ENCODE data around the gene PINK1. TPM values are rescaled to one million over a fixed set of nuclear protein-coding genes. Genes with fewer than 3 reads are reported as not detected.

PINK1 gene
- polyA plus RNA-seq, 1 donor (not counting 4 experiments of a cell fraction or from before 2014, with no cell fraction given), result 44.6 TPM

GRCh38 chr1:20586953-20587660, 46.2 kb upstream of the PINK1 start:
- Histone ChIP-seq H3K27ac (ENCODE audit: control insufficient read depth, insufficient read depth, low read length) (no peak overlapping the region), H3K9me1 (ENCODE audit: control insufficient read depth, extremely low read depth, insufficient read depth, low read length) (no peaks in the 10 kb centered on the region), H4K20me1 (ENCODE audit: control insufficient read depth, extremely low read depth, insufficient read depth, low read length) (no peaks in the 10 kb centered on the region), H3K9ac (ENCODE audit: control insufficient read depth, extremely low read depth, insufficient read depth, low read length) (no peak overlapping the region), H3K4me3 (ENCODE audit: control insufficient read depth in 2 of 3, extremely low read depth in 1 of 3, insufficient read depth in 2 of 3, low read depth in 1 of 3, low read length in 3 of 3) (no peak overlapping the region), H3K4me2 (ENCODE audit: control insufficient read depth, extremely low read depth, insufficient read depth, low read depth, low read length) (no peak overlapping the region), H3K36me3 (ENCODE audit: control insufficient read depth in 2 of 2, extremely low read depth in 1 of 2, insufficient read depth in 2 of 2, low read length in 2 of 2) (peaks cover 0 to 2% of the 10 kb centered on the region in 2 experiments), H3K79me2 (ENCODE audit: control insufficient read depth, insufficient read depth, low read length) (peaks cover 24% of the 10 kb centered on the region), H3K27me3 (ENCODE audit: control insufficient read depth, extremely low read depth, insufficient read depth, low read length) (no peaks in the 10 kb centered on the region), H3K9me3 (ENCODE audit: control insufficient read depth, low read depth, low read length) (no peaks in the 10 kb centered on the region), H3K4me1 (ENCODE audit: control insufficient read depth, extremely low read depth, insufficient read depth, low read length) (peaks cover 16% of the 10 kb centered on the region), H2AFZ (ENCODE audit: control insufficient read depth, low read length) (no peak overlapping the region)
- DNase-seq (ENCODE audit: low read depth, low spot score) (no peak), FAIRE-seq (no peak)
- TF ChIP-seq EZH2 (IDR thresholded peaks at IDR 0.05; ENCODE audit: low read length) (no peak), CTCF (optimal IDR thresholded peaks at IDR 0.05 in 1 of 3, IDR thresholded peaks at IDR 0.05 in 1 of 3, conservative IDR thresholded peaks at IDR 0.05 in 1 of 3; ENCODE audit: extremely low read depth in 1 of 3, insufficient read depth in 2 of 3, low read length in 3 of 3) (peak in 1 of 3 experiments; percentile 8)
- dilution Hi-C loops (cut with MboI; ENCODE audit: extremely low pct_ligation_motif_present, low sequenced_read_pairs), result no loop called here

- no peaks in the 10 kb centered on the region for H3K9me3 ChIP-seq (ENCODE audit: control insufficient read depth, low read depth, low read length)
- no peaks in the 10 kb centered on the region for H3K27me3 ChIP-seq (ENCODE audit: control insufficient read depth, extremely low read depth, insufficient read depth, low read length)
- no peaks in the 10 kb centered on the region for H4K20me1 ChIP-seq (ENCODE audit: control insufficient read depth, extremely low read depth, insufficient read depth, low read length)
- peaks cover 29% of the 10 kb centered on the region for H3K79me2 ChIP-seq (ENCODE audit: control insufficient read depth, insufficient read depth, low read length)
- dilution Hi-C loops (cut with MboI; ENCODE audit: extremely low pct_ligation_motif_present, low sequenced_read_pairs), result no loop called here
- no peak overlapping the region for H3K4me2 ChIP-seq (ENCODE audit: control insufficient read depth, extremely low read depth, insufficient read depth, low read depth, low read length)
- DNase-seq (ENCODE audit: low read depth, low spot score) (no peak), FAIRE-seq (no peak)
- no peaks in the 10 kb centered on the region for H3K9me1 ChIP-seq (ENCODE audit: control insufficient read depth, extremely low read depth, insufficient read depth, low read length)
- H3K4me1 ChIP-seq (ENCODE audit: control insufficient read depth, extremely low read depth, insufficient read depth, low read length), result peaks cover 16% of the 10 kb centered on the region
- H3K4me3 ChIP-seq (ENCODE audit: control insufficient read depth in 2 of 3, extremely low read depth in 1 of 3, insufficient read depth in 2 of 3, low read depth in 1 of 3, low read length in 3 of 3), result no peak overlapping the region
- H3K36me3 ChIP-seq (ENCODE audit: control insufficient read depth in 2 of 2, extremely low read depth in 1 of 2, insufficient read depth in 2 of 2, low read length in 2 of 2), result peaks cover 0 to 2% of the 10 kb centered on the region in 2 experiments
- TF ChIP-seq EZH2 (IDR thresholded peaks at IDR 0.05; ENCODE audit: low read length), result no peak
- TF ChIP-seq CTCF (optimal IDR thresholded peaks at IDR 0.05 in 1 of 3, IDR thresholded peaks at IDR 0.05 in 1 of 3, conservative IDR thresholded peaks at IDR 0.05 in 1 of 3; ENCODE audit: extremely low read depth in 1 of 3, insufficient read depth in 2 of 3, low read length in 3 of 3), result no peak
- no peak overlapping the region for H2AFZ ChIP-seq (ENCODE audit: control insufficient read depth, low read length)
- H3K27ac ChIP-seq (ENCODE audit: control insufficient read depth, insufficient read depth, low read length), result no peak overlapping the region
- H3K9ac ChIP-seq (ENCODE audit: control insufficient read depth, extremely low read depth, insufficient read depth, low read length), result no peak overlapping the region
These were observed 45.6 kb upstream of the PINK1 start for GRCh38 chr1:20587661-20588053.

All from keratinocyte (primary cell).